CD1c-positive myeloid dendritic cell (primary cell): Measurements from ENCODE around the gene GABRA5.
"Not testable (repeated sequence)": the region's sequence is repeated elsewhere in the genome, so short reads cannot be mapped to it uniquely, and the experiment has no call there.

Experiments
- DNase-seq: peaks from one replicate; pipeline ENCODE4 v3.0.0-alpha.2; 2016; ENCODE audit errors: extremely low spot score

Gene GABRA5

GRCh38 chr15:26877831-26878230 lies 11.0 kb downstream of the GABRA5 start:
- DNase-seq = no peak

GRCh38 chr15:26879706-26880105 lies 12.8 kb downstream of the GABRA5 start:
- no peak for DNase-seq

GRCh38 chr15:26882112-26882511 lies 15.2 kb downstream of the GABRA5 start:
- DNase-seq = no peak

GRCh38 chr15:26882616-26883365 lies 15.9 kb downstream of the GABRA5 start:
- no peak for DNase-seq

GRCh38 chr15:26883466-26883865 lies 16.6 kb downstream of the GABRA5 start:
- no peak for DNase-seq

GRCh38 chr15:26886566-26886965 lies 19.7 kb downstream of the GABRA5 start:
- DNase-seq = no peak

GRCh38 chr15:26887926-26888666 lies 21.2 kb downstream of the GABRA5 start:
- DNase-seq = no peak

GRCh38 chr15:26888761-26889160 lies 21.9 kb downstream of the GABRA5 start:
- no peak for DNase-seq

GRCh38 chr15:26889298-26889898 lies 22.5 kb downstream of the GABRA5 start:
- peak; percentile 55 for DNase-seq

- no peak for DNase-seq
These were observed 23.6 kb downstream of the GABRA5 start for GRCh38 chr15:26890451-26890850.

- no peak for DNase-seq
These were observed 24.1 kb downstream of the GABRA5 start for GRCh38 chr15:26890988-26891387.

- peak; percentile 11 for DNase-seq
These were observed 24.8 kb downstream of the GABRA5 start for GRCh38 chr15:26891448-26892181.

GRCh38 chr15:26892182-26892518 lies 25.3 kb downstream of the GABRA5 start:
- DNase-seq = no peak

- DNase-seq = no peak
These were observed 25.8 kb downstream of the GABRA5 start for GRCh38 chr15:26892678-26893077.

GRCh38 chr15:26893351-26894065 lies 26.6 kb downstream of the GABRA5 start:
- no peak for DNase-seq

GRCh38 chr15:26894181-26894580 lies 27.3 kb downstream of the GABRA5 start:
- no peak for DNase-seq

- DNase-seq = not testable (repeated sequence)
These were observed 28.5 kb downstream of the GABRA5 start for GRCh38 chr15:26895346-26895745.

GRCh38 chr15:26899658-26900057 lies 32.8 kb downstream of the GABRA5 start:
- DNase-seq = no peak

GRCh38 chr15:26901041-26901440 lies 34.2 kb downstream of the GABRA5 start:
- DNase-seq = no peak

- no peak for DNase-seq
These were observed 43.9 kb downstream of the GABRA5 start for GRCh38 chr15:26910715-26911114.

GRCh38 chr15:26921433-26921832 lies 54.6 kb downstream of the GABRA5 start:
- no peak for DNase-seq

- no peak for DNase-seq
These were observed 59.2 kb downstream of the GABRA5 start for GRCh38 chr15:26926081-26926480.
